HCT116 (cell line): ENCODE data around the gene PLA2G15.

Experiments
- CBX3 ChIP-seq: IDR thresholded peaks from 2 replicates; pipeline ENCODE4 v1.6.1; 2012; ENCODE audit warnings: low read depth
- CTCF ChIP-seq, 3 experiments: fragments of 200-600 bp in 1 of 3; sonication (generic) in 1 of 3; IDR thresholded peaks in 2 of 3; conservative IDR thresholded peaks in 1 of 3; 2 replicates each; pipeline ENCODE4 v1.5.1; 2012 to 2017; ENCODE audit warnings: low read depth in 2 of 3, low read length in 2 of 3, antibody characterized with exemption in 1 of 3, borderline replicate concordance in 1 of 3, control low read depth in 1 of 3, mild to moderate bottlenecking in 1 of 3, mixed read lengths in 1 of 3, mixed run types in 1 of 3, moderate library complexity in 1 of 3; ENCODE audit not compliant: insufficient read depth in 1 of 3
- JUND ChIP-seq: IDR thresholded peaks from 2 replicates; pipeline ENCODE4 v1.6.1; 2012
- POLR2AphosphoS5 ChIP-seq: IDR thresholded peaks from 2 replicates; pipeline ENCODE4 v1.6.1; 2011; ENCODE audit warnings: mild to moderate bottlenecking, low read depth, low read length, moderate library complexity

- TF ChIP-seq CTCF (IDR thresholded peaks at IDR 0.05 in 2 of 3, conservative IDR thresholded peaks at IDR 0.05 in 1 of 3; ENCODE audit: borderline replicate concordance in 1 of 3, insufficient read depth in 1 of 3, low read depth in 2 of 3, low read length in 2 of 3) (no peak), JUND (no peak), CBX3 (no peak), POLR2AphosphoS5 (no peak)
These were observed 28.3 kb downstream of the PLA2G15 start for GRCh38 chr16:68273459-68273858.
